Liver (tissue), 9 donors: Measurements from ENCODE around the gene NKD1. TPM values are rescaled to one million over a fixed set of nuclear protein-coding genes. Genes with fewer than 3 reads are reported as not detected.
A peak's percentile ranks its signal among the peaks of the same experiment; 100 is the strongest.

Source experiments
- DNase-seq: peaks from one replicate; pipeline ENCODE4 v3.0.0-alpha.2; 2017; ENCODE audit warnings: low spot score
- H3K27ac ChIP-seq, 2 donors: one replicate each; pipeline ENCODE4 v1.7.0; 2013; ENCODE audit warnings: inconsistent platforms in 2 of 2, low read length in 2 of 2, control low read depth in 1 of 2, low read depth in 1 of 2, mild to moderate bottlenecking in 1 of 2
- H3K27me3 ChIP-seq, 4 donors: one replicate each; pipeline versions ENCODE4 v1.6.1 to v1.7.0; 2013; ENCODE audit warnings: low read length in 3 of 4, inconsistent platforms in 1 of 4, mild to moderate bottlenecking in 1 of 4, moderate library complexity in 1 of 4; ENCODE audit not compliant: control insufficient read depth in 4 of 4, insufficient read depth in 4 of 4
- H3K36me3 ChIP-seq, 4 donors: one replicate each; pipeline versions ENCODE4 v1.6.1 to v1.7.0; 2013; ENCODE audit warnings: low read length in 3 of 4, mild to moderate bottlenecking in 3 of 4, low read depth in 1 of 4, moderate library complexity in 1 of 4; ENCODE audit not compliant: control insufficient read depth in 4 of 4, insufficient read depth in 3 of 4
- H3K4me1 ChIP-seq, 4 donors: one replicate each; pipeline versions ENCODE4 v1.6.1 to v1.7.0; 2013; ENCODE audit warnings: low read length in 3 of 4, mild to moderate bottlenecking in 3 of 4, moderate library complexity in 1 of 4; ENCODE audit not compliant: control insufficient read depth in 4 of 4, insufficient read depth in 4 of 4
- H3K4me3 ChIP-seq, 3 donors: one replicate each; pipeline versions ENCODE4 v1.6.1 to v1.7.0; 2013; ENCODE audit warnings: low read length in 3 of 3, control low read depth in 1 of 3, low read depth in 1 of 3, mild to moderate bottlenecking in 1 of 3
- H3K9ac ChIP-seq, 2 donors: one replicate each; pipeline ENCODE4 v1.7.0; 2013; ENCODE audit warnings: low read length in 2 of 2, mild to moderate bottlenecking in 2 of 2, moderate library complexity in 2 of 2, control low read depth in 1 of 2, low read depth in 1 of 2
- H3K9me3 ChIP-seq, 4 donors: one replicate each; pipeline versions ENCODE4 v1.6.1 to v1.7.0; 2013; ENCODE audit warnings: low read length in 3 of 4; ENCODE audit not compliant: control insufficient read depth in 4 of 4
- CTCF ChIP-seq: fragments of 150-350 bp; IDR thresholded peaks from 2 replicates; pipeline ENCODE4 v1.5.1; 2017; ENCODE audit warnings: improper control_type of control experiment, low read depth, low read length; ENCODE audit not compliant: missing input control
- FOXA1 ChIP-seq: IDR thresholded peaks from 2 replicates; pipeline ENCODE4 v1.6.1; 2016; ENCODE audit warnings: antibody characterized with exemption
- GABPA ChIP-seq, 2 donors: IDR thresholded peaks in 1 of 2; conservative IDR thresholded peaks in 1 of 2; 2 replicates each; pipeline ENCODE4 v1.6.1; 2016; ENCODE audit warnings: antibody characterized with exemption in 2 of 2, mild to moderate bottlenecking in 1 of 2, moderate library complexity in 1 of 2
- HNF4A ChIP-seq, 2 donors: conservative IDR thresholded peaks; 2 replicates each; pipeline ENCODE4 v1.6.1; 2016; ENCODE audit warnings: antibody characterized with exemption in 2 of 2, mild to moderate bottlenecking in 2 of 2
- HNF4G ChIP-seq: IDR thresholded peaks from 2 replicates; pipeline ENCODE4 v1.6.1; 2016; ENCODE audit warnings: antibody characterized with exemption
- NR2F2 ChIP-seq: IDR thresholded peaks from 2 replicates; pipeline ENCODE4 v1.6.1; 2016; ENCODE audit warnings: antibody characterized with exemption
- RAD21 ChIP-seq, 2 donors: IDR thresholded peaks; 2 replicates each; pipeline ENCODE4 v1.6.1; 2016; ENCODE audit warnings: antibody characterized with exemption in 2 of 2, mild to moderate bottlenecking in 2 of 2
- RXRA ChIP-seq, 2 donors: IDR thresholded peaks; 2 replicates each; pipeline ENCODE4 v1.6.1; 2017 to 2018; ENCODE audit warnings: antibody characterized with exemption in 2 of 2, mild to moderate bottlenecking in 1 of 2
- SP1 ChIP-seq: IDR thresholded peaks from 2 replicates; pipeline ENCODE4 v1.6.1; 2018; ENCODE audit warnings: antibody characterized with exemption, mild to moderate bottlenecking
- TAF1 ChIP-seq: conservative IDR thresholded peaks from 2 replicates; pipeline ENCODE4 v1.6.1; 2016; ENCODE audit warnings: antibody characterized with exemption, mild to moderate bottlenecking
- ZBTB33 ChIP-seq: IDR thresholded peaks from 2 replicates; pipeline ENCODE4 v1.6.1; 2016; ENCODE audit warnings: antibody characterized with exemption
- WGBS: extraction: QIAGEN DNeasy Blood & Tissue Kit; methylation state at CpG from one replicate; pipeline ENCODE4 v1.1.7; 2013; 5-methylcytosine and 5-hydroxymethylcytosine counted together
- polyA plus RNA-seq, 2 donors: library from polyadenylated mRNA; stranded (reverse) in 1 of 2; unstranded in 1 of 2; fragments of 200-250 nt in 1 of 2; fragments of >200 nt in 1 of 2; fragmentation: Nextera tagmentation in 1 of 2; extraction: Ambion mirVana in 1 of 2; gene quantifications; one replicate each; pipeline versions ENCODE4 v1.2.1 to v1.2.3, GENCODE V29; 2013 to 2015
- total RNA-seq, 2 donors: library from RNA; depleted of rRNA; stranded (reverse); fragments of >200 nt; gene quantifications; one replicate each; pipeline ENCODE4 v1.2.3, GENCODE V29; 2014
- TF ChIP-seq, protein P1 (sequence below): IDR thresholded peaks from 2 replicates; pipeline ENCODE4 v1.6.1; 2016; ENCODE audit warnings: antibody characterized with exemption, mild to moderate bottlenecking
- donor health status: healthy.
- donor health status: healthy.
- donor health status: healthy.
- donor health status: healthy.
- donor health status: healthy.

The NKD1 gene
- total and polyA plus RNA-seq, 4 donors, result 0.28 to 3.5 (median 0.85) TPM

- no peak for TF ChIP-seq TAF1
- peak in 1 of 2 donors; percentile 20 for TF ChIP-seq RAD21 (IDR thresholded peaks at IDR 0.05)
- DNase-seq, result no peak
- no peaks in the 10 kb centered on the region for H3K36me3 ChIP-seq
Observed at GRCh38 chr16:50667497-50668367, 119.5 kb downstream of the NKD1 start.

DNA sequence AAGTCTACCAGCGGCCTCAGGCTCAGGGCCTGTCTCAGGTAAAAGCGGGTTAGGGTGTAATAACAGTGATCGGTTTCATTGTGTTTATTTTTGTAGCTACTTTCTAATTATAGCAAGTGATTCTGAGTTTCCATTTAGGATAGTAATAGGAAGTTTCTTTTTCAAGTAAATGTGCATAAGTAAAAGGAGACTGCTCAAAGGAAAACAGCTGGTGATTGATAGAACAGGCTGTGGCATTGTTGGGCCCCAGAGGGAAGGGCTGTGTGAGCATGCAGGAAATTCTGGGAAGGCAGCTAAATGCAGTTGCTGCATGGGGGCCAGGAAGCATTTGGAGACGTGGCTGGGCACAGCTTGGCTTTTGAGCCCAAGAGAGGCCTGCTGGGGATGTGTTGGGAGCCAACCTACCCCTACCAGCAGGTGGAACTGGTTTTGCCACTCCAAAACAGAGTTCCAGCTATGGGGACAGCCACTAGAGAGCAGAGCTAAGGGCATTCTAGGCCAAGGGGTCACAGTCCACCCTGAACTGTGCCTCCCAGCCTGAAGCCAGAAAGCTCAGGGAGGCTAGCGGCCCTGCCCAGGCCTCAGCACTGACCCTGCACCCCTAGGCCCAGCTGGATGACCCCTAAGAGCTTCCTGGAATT is 120.3 kb downstream of the NKD1 start:
- Histone ChIP-seq H3K36me3 (no peaks in the 10 kb centered on the region), H3K27ac (peak overlapping the region; percentile 43 to 61), H3K9ac (no peak overlapping the region), H3K9me3 (peaks cover 5 to 10% (median 8%) of the 10 kb centered on the region in 4 donors), H3K4me1 (peaks cover 5 to 14% (median 7%) of the 10 kb centered on the region in 4 donors), H3K4me3 (no peak overlapping the region), H3K27me3 (no peaks in the 10 kb centered on the region)
- DNase-seq, result no peak
- TF ChIP-seq GABPA (IDR thresholded peaks at IDR 0.05 in 1 of 2, conservative IDR thresholded peaks at IDR 0.05 in 1 of 2) (no peak), RXRA (IDR thresholded peaks at IDR 0.05) (peak; percentile 86 to 98), TAF1 (no peak), FOXA1 (no peak), HNF4G (peak; percentile 86), SP1 (peak; percentile 89), CTCF (peak; percentile 23), HNF4A (conservative IDR thresholded peaks at IDR 0.05) (peak; percentile 83 to 97), NR2F2 (peak; percentile 52), ZBTB33 (no peak), RAD21 (IDR thresholded peaks at IDR 0.05) (peak; percentile 67 to 82)
- TF ChIP-seq, protein P1, sequence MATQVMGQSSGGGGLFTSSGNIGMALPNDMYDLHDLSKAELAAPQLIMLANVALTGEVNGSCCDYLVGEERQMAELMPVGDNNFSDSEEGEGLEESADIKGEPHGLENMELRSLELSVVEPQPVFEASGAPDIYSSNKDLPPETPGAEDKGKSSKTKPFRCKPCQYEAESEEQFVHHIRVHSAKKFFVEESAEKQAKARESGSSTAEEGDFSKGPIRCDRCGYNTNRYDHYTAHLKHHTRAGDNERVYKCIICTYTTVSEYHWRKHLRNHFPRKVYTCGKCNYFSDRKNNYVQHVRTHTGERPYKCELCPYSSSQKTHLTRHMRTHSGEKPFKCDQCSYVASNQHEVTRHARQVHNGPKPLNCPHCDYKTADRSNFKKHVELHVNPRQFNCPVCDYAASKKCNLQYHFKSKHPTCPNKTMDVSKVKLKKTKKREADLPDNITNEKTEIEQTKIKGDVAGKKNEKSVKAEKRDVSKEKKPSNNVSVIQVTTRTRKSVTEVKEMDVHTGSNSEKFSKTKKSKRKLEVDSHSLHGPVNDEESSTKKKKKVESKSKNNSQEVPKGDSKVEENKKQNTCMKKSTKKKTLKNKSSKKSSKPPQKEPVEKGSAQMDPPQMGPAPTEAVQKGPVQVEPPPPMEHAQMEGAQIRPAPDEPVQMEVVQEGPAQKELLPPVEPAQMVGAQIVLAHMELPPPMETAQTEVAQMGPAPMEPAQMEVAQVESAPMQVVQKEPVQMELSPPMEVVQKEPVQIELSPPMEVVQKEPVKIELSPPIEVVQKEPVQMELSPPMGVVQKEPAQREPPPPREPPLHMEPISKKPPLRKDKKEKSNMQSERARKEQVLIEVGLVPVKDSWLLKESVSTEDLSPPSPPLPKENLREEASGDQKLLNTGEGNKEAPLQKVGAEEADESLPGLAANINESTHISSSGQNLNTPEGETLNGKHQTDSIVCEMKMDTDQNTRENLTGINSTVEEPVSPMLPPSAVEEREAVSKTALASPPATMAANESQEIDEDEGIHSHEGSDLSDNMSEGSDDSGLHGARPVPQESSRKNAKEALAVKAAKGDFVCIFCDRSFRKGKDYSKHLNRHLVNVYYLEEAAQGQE, result no peak
- 57% methylated on average over 5 of the region's 5 CpGs for WGBS

More at GRCh38 chr16:50667497-50668367, 119.5 kb downstream of the NKD1 start:
- H3K4me1 ChIP-seq, result peaks cover 5 to 14% (median 7%) of the 10 kb centered on the region in 4 donors
- H3K9me3 ChIP-seq, result peaks cover 4 to 8% (median 6%) of the 10 kb centered on the region in 4 donors
- H3K27me3 ChIP-seq, result no peaks in the 10 kb centered on the region
- WGBS, result 92% methylated on average over 21 of the region's 21 CpGs
- no peak overlapping the region for H3K9ac ChIP-seq
- H3K4me3 ChIP-seq, result no peak overlapping the region
- H3K27ac ChIP-seq, result peak overlapping the region in 1 of 2 donors; percentile 43
